Epithelial cell of prostate (primary cell): ENCODE results near the gene PPP2R3A.
A peak's percentile ranks its signal among the peaks of the same experiment; 100 is the strongest.
"Not testable (repeated sequence)": the region's sequence is repeated elsewhere in the genome, so short reads cannot be mapped to it uniquely, and the experiment has no call there.

Experiments
- DNase-seq: peaks from one replicate; pipeline ENCODE4 v3.0.0-alpha.2; 2011; ENCODE audit warnings: low read depth, low spot score
- H3K27ac ChIP-seq: fragments of 450-650 bp; 2 replicates; pipeline ENCODE4 v1.5.1; 2017; ENCODE audit warnings: mild to moderate bottlenecking

PPP2R3A gene

GRCh38 chr3:136075218-136075808 is 109.8 kb downstream of the PPP2R3A start:
- no peak overlapping the region for H3K27ac ChIP-seq
- DNase-seq, result peak; percentile 10

DNA sequence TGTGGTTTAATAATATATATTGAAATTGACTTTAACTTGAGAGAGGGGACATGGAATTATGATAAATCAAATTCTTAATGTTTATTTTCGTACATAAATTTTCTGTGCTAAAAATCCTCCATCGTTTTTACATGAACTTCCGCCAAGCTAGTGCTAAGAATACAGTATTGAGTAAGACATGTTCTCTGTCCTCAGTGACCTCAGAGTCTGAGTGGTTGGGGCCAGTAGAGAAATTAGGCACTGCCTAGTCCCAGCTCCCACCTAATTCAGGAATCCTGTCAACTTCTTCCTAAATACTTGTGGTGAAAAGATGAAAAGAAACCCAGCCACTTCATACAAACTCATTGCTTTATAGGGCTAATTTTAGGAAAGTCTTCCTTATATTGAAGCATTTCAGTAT is 110.3 kb downstream of the PPP2R3A start:
- no peak overlapping the region for H3K27ac ChIP-seq
- no peak for DNase-seq

GRCh38 chr3:136078421-136079364 is 113.2 kb downstream of the PPP2R3A start:
- DNase-seq, result no peak
- H3K27ac ChIP-seq, result no peak overlapping the region

- not testable (repeated sequence) for H3K27ac ChIP-seq, DNase-seq
Measured at GRCh38 chr3:136083641-136084382, 118.3 kb downstream of the PPP2R3A start.

DNA sequence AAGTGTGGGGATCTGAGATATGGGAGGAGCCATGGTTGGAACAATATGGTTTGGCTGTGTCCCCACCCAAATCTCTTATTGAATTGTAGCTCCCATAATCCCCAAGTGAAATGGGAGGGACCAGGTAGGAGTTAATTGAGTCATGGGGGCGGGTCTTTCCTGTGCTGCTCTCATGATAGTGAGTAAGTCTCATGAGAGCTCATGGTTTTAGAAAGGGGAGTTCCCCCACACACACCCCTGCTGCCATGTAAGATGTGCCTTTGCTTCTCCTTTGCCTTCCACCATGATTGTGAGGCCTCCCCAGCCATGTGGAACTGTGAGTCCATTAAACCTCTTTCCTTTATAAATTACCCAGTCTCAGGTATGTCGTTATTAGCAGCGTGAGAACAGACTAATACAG is 119.5 kb downstream of the PPP2R3A start:
- not testable (repeated sequence) for H3K27ac ChIP-seq, DNase-seq

DNA sequence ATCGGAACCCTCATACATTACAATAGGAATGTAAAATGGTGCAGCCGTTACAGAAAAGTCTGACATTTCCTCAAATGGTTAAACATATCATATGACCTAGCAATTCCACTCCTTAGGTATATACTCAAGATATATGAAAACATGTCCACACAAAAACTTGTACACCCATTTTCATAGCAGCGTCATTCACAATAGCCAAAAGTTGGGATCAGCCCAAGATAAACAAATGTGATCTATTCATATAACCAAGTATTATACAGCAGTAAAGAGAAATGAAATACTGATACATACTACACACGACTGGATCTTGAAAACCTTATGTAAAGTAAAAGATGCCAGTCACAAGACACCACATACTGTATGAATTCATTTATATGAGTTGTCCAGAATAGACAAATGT is 128.2 kb downstream of the PPP2R3A start:
- no peak for DNase-seq

GRCh38 chr3:136105044-136105443 is 139.5 kb downstream of the PPP2R3A start:
- no peak overlapping the region for H3K27ac ChIP-seq
- no peak for DNase-seq

More for the DNA sequence above, 128.2 kb downstream of the PPP2R3A start:
- no peak overlapping the region for H3K27ac ChIP-seq

- DNase-seq, result no peak
Measured at GRCh38 chr3:136106101-136106500, 140.6 kb downstream of the PPP2R3A start.

DNA sequence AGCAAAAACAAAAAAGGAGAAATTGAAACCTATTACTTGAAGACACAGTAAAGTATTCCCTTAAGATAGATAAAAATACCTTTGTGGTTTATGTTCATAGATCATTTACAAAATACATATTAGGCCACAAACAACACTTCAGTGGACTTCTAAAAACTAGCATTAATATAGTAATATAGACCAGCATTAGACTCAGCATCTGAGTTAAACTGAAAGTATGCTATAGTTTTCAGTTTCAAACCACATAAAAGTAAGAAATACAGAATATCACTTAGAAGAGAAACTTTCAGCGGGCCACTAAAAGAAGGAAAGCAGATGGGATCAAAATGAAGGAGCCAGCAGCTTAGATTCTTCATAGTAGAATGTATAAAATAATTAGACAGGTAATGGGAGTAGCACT is 144.0 kb downstream of the PPP2R3A start:
- DNase-seq, result no peak
- no peak overlapping the region for H3K27ac ChIP-seq

More at GRCh38 chr3:136106101-136106500, 140.6 kb downstream of the PPP2R3A start:
- H3K27ac ChIP-seq, result no peak overlapping the region

DNA sequence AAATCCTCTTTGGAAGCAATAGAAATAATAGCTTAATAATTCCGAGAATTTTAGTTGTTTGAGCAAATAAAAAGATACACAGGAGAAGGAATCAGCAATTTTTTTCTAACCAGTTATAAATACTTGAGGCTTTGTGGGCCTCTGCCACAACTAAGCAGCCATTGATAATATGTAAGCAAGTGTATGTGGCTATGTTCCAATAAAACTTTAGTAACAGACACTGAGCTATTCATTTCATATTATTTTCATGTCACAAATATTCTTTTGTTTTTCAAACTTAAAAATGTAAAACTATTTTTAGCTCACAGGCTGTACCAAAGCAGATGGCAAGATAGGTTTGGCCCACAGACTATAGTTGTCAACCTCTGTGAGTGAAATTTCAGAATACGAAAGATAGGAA is 145.0 kb downstream of the PPP2R3A start:
- no peak overlapping the region for H3K27ac ChIP-seq
- DNase-seq, result no peak

DNA sequence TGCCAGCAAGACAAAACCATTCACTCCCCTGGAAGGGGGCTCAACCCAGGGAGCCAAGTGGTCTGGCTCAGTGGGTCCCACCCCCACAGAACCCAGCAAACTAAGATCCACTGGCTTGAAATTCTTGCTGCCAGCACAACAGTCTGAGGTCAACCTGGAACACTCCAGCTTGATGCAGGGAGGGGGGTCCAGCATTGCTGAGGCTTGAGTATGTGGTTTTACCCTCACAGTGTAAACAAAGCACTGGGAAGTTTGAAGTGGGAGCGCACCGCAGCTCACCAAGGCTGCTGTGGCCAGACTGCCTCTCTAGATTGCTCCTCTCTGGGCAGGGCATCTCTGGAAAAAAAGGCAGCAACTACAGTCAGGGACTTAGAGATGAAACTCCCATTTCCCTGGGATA is 148.9 kb downstream of the PPP2R3A start:
- no peak for DNase-seq
- no peak overlapping the region for H3K27ac ChIP-seq

DNA sequence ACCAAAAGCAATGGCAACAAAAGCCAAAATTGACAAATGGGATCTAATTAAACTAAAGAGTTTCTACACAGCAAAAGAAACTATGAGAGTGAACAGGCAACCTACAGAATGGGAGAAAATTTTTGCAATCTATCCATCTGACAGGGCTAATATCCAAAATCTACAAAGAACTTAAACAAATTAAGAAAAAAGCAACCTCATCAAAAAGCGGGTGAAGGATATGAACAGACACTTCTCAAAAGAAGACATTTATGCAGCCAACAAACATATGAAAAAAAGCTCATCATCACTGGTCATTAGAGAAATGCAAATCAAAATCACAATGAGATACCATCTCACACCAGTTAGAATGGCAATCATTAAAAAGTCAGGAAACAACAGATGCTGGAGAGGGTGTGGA is 153.8 kb downstream of the PPP2R3A start:
- not testable (repeated sequence) for DNase-seq, H3K27ac ChIP-seq

DNA sequence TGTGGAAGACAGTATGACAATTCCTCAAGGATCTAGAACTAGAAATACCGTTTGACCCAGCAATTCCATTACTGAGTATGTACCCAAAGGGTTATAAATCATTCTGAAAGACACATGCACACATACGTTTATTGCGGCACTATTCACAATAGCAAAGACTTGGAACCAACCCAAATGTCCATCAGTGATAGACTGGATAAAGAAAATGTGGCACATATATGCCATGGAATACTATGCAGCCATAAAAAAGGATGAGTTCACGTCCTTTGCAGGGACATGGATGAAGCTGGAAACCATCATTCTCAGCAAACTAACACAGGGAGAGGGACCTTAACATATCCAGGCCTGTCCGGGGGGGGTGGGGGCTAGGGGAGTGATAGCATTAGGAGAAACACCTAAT is 154.3 kb downstream of the PPP2R3A start:
- H3K27ac ChIP-seq, DNase-seq: not testable (repeated sequence)

GRCh38 chr3:136120373-136121348 is 155.1 kb downstream of the PPP2R3A start:
- H3K27ac ChIP-seq, result no peak overlapping the region
- no peak for DNase-seq

DNA sequence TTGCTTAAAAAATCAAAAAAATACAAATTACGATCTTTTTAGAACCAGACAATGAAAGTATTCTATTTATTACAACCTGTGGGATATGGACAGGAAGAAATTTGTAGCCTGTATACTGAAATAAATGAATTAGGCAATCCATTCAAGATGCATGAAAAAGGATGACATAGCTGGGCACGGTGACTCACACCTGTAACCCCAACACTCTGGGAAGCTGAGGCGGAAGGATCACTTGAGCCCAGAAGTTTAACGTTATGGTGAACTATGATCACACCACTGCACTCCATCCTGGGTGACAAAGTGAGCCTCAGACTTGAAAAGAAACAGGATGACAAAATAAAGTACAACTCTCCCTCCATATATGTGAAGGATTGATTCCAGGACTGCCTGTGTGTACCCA is 156.5 kb downstream of the PPP2R3A start:
- no peak for DNase-seq
- no peak overlapping the region for H3K27ac ChIP-seq

GRCh38 chr3:136131647-136132046 is 166.1 kb downstream of the PPP2R3A start:
- not testable (repeated sequence) for H3K27ac ChIP-seq, DNase-seq

GRCh38 chr3:136134091-136134490 is 168.6 kb downstream of the PPP2R3A start:
- DNase-seq, result no peak
- H3K27ac ChIP-seq, result no peak overlapping the region

- DNase-seq, result no peak
- H3K27ac ChIP-seq, result no peak overlapping the region
Measured at GRCh38 chr3:136135039-136135802, 169.7 kb downstream of the PPP2R3A start.

GRCh38 chr3:136136454-136136853 is 170.9 kb downstream of the PPP2R3A start:
- DNase-seq, result no peak
- no peak overlapping the region for H3K27ac ChIP-seq
